ENCODE results near the gene TSN.

The TSN gene

DNA sequence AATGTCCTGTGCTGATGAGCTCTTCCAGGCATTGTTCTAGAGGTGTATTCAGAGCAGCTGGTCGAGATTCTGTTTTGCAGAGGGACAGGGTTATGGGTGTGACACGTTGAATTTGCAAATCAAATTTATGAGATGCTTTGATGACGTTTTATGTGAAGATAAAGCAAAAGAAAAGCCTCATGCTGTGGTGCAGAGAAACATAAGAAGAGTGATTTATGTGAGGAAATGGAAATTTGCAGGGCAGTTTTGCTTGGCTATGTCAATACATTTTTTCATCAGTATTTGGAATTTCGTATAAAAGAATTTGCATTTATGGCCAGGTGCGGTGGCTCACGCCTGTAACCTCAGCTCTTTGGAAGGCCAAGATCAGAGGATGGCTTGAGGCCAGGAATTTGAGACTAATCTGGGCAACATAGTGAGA, 36.4 kb downstream of the TSN start:
- TF ChIP-seq, protein P1, sequence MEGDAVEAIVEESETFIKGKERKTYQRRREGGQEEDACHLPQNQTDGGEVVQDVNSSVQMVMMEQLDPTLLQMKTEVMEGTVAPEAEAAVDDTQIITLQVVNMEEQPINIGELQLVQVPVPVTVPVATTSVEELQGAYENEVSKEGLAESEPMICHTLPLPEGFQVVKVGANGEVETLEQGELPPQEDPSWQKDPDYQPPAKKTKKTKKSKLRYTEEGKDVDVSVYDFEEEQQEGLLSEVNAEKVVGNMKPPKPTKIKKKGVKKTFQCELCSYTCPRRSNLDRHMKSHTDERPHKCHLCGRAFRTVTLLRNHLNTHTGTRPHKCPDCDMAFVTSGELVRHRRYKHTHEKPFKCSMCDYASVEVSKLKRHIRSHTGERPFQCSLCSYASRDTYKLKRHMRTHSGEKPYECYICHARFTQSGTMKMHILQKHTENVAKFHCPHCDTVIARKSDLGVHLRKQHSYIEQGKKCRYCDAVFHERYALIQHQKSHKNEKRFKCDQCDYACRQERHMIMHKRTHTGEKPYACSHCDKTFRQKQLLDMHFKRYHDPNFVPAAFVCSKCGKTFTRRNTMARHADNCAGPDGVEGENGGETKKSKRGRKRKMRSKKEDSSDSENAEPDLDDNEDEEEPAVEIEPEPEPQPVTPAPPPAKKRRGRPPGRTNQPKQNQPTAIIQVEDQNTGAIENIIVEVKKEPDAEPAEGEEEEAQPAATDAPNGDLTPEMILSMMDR (conservative IDR thresholded peaks at IDR 0.05) = no peak
- H3K27ac ChIP-seq = no peak overlapping the region

DNA sequence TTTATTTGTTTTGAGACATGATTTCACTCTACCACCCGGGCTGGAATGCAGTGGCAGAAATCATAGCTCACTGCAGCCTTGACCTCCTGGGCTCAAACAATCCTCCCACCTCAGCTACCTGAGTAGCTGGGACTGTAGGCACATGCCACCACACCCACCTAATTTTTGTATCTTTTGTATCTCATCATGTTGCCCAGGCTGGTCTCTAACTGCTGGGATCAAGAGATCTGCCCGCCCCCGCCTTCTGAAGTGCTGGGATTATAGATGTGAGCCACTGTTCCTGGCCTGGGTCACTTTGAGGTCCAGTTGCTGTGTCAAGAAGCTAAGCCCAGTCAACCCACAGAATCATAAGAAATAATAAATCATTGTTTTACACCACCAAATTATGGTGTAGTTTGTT, 38.4 kb downstream of the TSN start:
- TF ChIP-seq, protein P1 (conservative IDR thresholded peaks at IDR 0.05) = no peak
- H3K27ac ChIP-seq = no peak overlapping the region

DNA sequence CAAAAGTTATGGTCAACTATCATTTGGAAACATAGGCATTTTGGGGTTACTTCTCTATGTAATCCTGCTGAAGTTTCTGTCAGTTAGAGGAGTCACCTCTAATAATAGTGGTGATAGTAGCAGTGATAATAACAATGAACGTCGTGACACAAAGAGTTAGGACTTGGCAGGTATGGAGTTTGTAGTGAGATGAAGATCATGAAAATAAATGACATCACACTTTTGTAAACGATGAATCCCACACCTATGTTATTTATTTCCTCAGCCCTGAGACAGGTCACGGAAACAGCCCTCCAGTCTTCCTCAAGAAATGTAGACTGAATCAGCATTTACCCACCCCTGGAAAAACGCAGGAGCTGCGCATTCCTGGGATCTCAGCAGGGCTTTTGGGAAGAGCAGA, 38.8 kb downstream of the TSN start:
- H3K27ac ChIP-seq = no peak overlapping the region
- TF ChIP-seq, protein P1 (conservative IDR thresholded peaks at IDR 0.05) = no peak

DNA sequence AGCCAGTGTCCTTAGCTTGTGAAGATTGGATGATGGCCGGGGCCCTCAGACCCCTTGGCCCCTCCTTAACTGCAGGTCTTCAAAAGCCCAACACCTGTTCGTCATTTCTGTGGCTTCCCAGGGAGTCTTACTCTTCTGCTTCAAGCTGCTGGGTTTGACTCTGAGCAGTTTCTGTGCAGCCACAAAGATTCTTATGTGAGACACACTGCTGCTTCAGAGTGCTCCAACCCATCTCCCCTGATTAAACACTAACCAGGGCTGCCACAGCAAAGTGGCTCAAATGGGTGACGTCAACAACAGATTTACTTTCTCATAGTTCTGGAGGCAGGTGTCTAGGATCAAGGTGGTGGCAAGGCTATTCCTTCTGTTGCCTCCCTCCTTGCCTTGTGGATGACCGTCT, 40.8 kb downstream of the TSN start:
- no peak overlapping the region for H3K27ac ChIP-seq
- TF ChIP-seq, protein P1 (conservative IDR thresholded peaks at IDR 0.05) = no peak

DNA sequence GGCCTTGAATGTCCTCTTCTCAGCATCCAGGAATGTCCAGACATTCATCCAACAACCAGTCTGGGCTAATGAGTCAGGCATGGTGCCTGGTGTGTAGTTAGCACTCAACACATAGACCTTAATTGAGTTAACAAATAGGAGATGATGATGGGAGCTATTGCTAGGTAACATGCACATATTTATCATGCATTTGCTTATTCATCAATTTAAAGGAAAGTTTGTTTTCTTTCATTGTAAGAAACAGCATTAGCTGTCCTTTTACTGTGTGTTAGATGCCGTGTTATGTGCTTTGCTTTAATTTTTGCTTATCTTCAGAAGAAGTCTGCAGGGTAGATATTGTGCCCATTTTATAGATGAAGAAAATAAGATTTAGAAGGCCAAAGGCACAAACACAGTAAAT, 43.2 kb downstream of the TSN start:
- H3K27ac ChIP-seq = no peak overlapping the region
- TF ChIP-seq, protein P1 (conservative IDR thresholded peaks at IDR 0.05) = no peak

DNA sequence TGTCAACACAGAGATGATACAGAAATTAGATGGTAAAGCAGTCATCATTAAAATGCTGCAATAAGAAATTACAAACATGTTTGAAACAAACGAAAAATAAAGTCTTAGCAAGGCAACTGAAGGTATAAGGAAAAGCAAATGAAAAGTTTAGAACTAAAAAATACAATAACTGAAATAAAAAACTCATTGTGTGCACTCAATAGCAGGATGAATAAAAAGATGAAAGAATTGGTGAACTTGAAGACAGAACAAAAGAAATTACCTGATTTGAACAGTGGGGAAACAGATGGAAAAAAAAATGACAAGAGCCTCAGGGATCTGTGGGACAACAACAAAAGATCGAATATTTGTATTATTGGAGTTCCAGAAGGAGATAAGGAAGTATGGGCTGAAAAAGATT, 46.5 kb downstream of the TSN start:
- TF ChIP-seq, protein P1 (conservative IDR thresholded peaks at IDR 0.05) = no peak
- no peak overlapping the region for H3K27ac ChIP-seq

DNA sequence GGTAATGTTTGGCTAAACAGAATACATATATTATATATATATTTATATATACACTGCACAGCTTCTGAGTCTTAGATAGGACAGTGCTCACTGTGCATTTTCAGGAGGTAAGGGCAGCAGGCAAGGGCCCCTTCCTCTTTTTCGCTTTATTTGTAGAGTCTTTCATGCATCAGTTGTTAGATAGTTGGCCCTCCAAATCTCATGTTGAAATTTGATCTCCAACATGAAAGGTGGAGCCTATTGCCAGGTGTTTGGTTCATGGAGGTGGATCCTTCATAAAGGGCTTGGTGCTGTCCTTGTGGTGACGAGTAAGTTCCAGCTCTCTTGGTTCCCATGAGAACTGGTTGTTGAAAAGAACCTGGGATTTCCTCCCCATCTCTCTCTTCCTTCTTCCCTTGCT, 48.1 kb downstream of the TSN start:
- TF ChIP-seq, protein P1 (conservative IDR thresholded peaks at IDR 0.05) = no peak
- no peak overlapping the region for H3K27ac ChIP-seq

DNA sequence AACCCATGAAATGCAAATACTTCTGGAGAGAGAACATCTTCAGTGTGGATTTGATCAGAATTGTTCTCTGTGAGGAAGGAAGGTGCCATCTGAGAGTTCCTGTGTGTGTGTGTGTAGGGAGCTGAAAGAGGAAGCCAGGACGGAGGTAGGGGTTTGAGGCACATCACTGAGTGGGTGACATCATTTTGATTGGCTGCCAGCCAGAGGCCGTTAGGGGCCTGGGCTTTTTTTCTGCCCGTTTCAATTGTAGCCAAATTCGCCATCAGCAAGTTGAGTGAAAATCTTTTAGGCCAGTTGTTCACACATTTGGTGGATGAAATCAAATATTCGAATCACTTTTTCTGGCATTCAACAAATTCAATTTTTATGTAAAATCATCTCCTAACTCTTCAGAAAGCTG, 48.9 kb downstream of the TSN start:
- TF ChIP-seq, protein P1 (conservative IDR thresholded peaks at IDR 0.05) = no peak
- no peak overlapping the region for H3K27ac ChIP-seq

Data from VCaP (cell line).